Left forelimb (tissue), 1 donor: ENCODE results near the gene STARD10.
A peak's percentile ranks its signal among the peaks of the same experiment; 100 is the strongest.

Experiments used
- DNase-seq: peaks from one replicate; pipeline ENCODE4 v3.0.0-alpha.2; 2018; ENCODE audit warnings: low spot score

The STARD10 gene

GRCh38 chr11:72780296-72781062 lies 13.4 kb downstream of the STARD10 start:
- DNase-seq = peak; percentile 63

- no peak for DNase-seq
Observed at GRCh38 chr11:72779495-72780128, 14.2 kb downstream of the STARD10 start.

- DNase-seq = no peak
Observed at GRCh38 chr11:72778535-72779494, 15.0 kb downstream of the STARD10 start.

- no peak for DNase-seq
Observed at GRCh38 chr11:72777755-72778278, 16.0 kb downstream of the STARD10 start.

GRCh38 chr11:72776844-72777754 lies 16.7 kb downstream of the STARD10 start:
- no peak for DNase-seq

- no peak for DNase-seq
Observed at GRCh38 chr11:72776117-72776843, 17.6 kb downstream of the STARD10 start.

GRCh38 chr11:72775288-72776110 lies 18.3 kb downstream of the STARD10 start:
- DNase-seq = no peak

GRCh38 chr11:72774499-72774898 lies 19.3 kb downstream of the STARD10 start:
- no peak for DNase-seq

GRCh38 chr11:72773696-72774095 lies 20.2 kb downstream of the STARD10 start:
- DNase-seq = no peak

- peak; percentile 83 for DNase-seq
Observed at GRCh38 chr11:72773291-72773690, 20.6 kb downstream of the STARD10 start.

- DNase-seq = no peak
Observed at GRCh38 chr11:72772059-72772458, 21.8 kb downstream of the STARD10 start.

- no peak for DNase-seq
Observed at GRCh38 chr11:72771507-72771906, 22.3 kb downstream of the STARD10 start.

- no peak for DNase-seq
Observed at GRCh38 chr11:72770799-72771198, 23.0 kb downstream of the STARD10 start.

- DNase-seq = no peak
Observed at GRCh38 chr11:72769680-72770079, 24.2 kb downstream of the STARD10 start.

- DNase-seq = no peak
Observed at GRCh38 chr11:72768581-72768980, 25.3 kb downstream of the STARD10 start.

- no peak for DNase-seq
Observed at GRCh38 chr11:72767203-72768062, 26.4 kb downstream of the STARD10 start.

- no peak for DNase-seq
Observed at GRCh38 chr11:72766152-72766902, 27.5 kb downstream of the STARD10 start.

- no peak for DNase-seq
Observed at GRCh38 chr11:72764503-72764902, 29.3 kb downstream of the STARD10 start.
